VCaP (cell line): ENCODE data around the gene APOBEC3A.

Source experiments
- H3K27ac ChIP-seq: fragments of 450-650 bp; 2 replicates; pipeline ENCODE4 v1.5.1; 2017
- TF ChIP-seq, protein P1 (sequence below): fragments of 450-650 bp; conservative IDR thresholded peaks from 2 replicates; pipeline ENCODE4 v1.5.1; 2017; ENCODE audit warnings: mild to moderate bottlenecking, moderate library complexity

APOBEC3A gene

DNA sequence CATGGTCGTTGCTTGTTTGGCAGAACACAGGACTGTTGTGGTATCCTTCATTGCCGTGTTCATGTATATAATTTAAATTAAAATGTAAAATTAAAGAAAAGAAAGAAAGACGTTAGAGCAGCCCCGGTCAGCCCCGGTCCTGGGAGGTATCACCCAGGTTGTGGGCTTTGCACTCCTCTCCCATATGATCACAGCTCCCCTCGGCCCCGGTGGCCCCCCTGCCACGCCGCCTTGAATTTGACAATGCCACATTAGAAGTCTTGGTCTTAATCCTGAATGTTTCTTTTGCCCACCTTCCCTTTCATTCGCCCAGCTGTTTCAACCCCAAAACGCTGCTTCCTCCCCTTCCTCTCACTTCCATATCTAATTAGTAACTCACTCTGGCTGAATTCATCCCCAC lies 11.4 kb downstream of the APOBEC3A start:
- TF ChIP-seq, protein P1, sequence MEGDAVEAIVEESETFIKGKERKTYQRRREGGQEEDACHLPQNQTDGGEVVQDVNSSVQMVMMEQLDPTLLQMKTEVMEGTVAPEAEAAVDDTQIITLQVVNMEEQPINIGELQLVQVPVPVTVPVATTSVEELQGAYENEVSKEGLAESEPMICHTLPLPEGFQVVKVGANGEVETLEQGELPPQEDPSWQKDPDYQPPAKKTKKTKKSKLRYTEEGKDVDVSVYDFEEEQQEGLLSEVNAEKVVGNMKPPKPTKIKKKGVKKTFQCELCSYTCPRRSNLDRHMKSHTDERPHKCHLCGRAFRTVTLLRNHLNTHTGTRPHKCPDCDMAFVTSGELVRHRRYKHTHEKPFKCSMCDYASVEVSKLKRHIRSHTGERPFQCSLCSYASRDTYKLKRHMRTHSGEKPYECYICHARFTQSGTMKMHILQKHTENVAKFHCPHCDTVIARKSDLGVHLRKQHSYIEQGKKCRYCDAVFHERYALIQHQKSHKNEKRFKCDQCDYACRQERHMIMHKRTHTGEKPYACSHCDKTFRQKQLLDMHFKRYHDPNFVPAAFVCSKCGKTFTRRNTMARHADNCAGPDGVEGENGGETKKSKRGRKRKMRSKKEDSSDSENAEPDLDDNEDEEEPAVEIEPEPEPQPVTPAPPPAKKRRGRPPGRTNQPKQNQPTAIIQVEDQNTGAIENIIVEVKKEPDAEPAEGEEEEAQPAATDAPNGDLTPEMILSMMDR: no peak
- no peak overlapping the region for H3K27ac ChIP-seq

DNA sequence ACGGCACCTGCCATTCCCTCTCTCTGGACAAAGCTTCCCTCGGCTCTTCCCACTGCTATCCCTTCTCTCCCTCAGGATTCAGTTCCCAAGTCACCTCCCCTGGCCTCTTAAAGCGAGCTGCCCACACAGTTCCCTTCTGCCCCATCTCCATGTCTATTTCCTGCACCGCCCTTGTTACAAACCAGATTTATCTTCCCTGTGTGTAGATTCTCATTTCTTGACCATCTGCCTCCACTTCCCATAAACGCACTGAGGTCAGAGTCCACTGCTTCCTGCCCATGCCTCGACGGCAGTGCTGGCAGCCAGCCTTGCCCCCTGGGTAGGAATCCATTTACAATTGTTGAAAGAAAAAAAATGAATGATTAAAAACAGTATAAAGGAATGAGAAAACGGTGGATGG lies 13.1 kb downstream of the APOBEC3A start:
- TF ChIP-seq, protein P1: no peak
- no peak overlapping the region for H3K27ac ChIP-seq

DNA sequence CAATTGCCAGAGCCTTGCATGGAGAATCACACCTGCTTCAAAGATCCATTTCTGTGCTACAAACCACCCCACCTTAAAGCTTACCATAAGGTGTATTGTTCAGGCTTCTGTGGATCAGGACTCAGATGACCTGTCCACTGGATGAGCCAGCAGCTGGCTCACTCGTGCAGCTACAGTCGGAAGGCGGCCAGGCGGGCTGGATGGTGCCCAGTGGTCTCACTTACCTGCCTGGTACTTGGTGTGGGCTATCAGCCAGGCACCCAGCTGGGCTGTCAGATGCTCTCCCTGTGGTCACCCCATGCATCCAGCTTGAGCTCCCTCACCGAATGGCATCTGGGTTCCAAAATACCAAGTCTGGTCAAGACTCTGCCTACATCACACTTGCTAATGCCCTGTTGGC lies 13.8 kb downstream of the APOBEC3A start:
- TF ChIP-seq, protein P1: no peak
- no peak overlapping the region for H3K27ac ChIP-seq

DNA sequence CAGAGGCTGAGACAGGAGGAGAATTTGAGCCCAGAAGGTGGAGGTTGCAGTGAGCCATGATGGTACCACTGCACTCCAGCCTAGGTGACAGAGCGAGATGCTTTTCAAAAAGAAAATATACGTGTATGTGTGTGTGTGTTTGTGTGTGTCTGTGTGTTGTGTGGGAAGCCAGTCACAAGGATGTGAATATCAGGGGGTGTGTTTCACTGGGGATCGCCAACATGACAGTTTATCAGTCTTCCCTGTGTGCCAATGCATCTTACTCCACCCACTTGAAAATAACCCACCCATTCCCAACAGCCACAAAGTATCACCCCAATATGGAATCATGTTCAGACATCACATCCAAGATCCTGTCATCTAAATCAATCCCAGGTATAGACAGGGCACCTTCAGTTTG lies 14.4 kb downstream of the APOBEC3A start:
- TF ChIP-seq, protein P1: no peak

DNA sequence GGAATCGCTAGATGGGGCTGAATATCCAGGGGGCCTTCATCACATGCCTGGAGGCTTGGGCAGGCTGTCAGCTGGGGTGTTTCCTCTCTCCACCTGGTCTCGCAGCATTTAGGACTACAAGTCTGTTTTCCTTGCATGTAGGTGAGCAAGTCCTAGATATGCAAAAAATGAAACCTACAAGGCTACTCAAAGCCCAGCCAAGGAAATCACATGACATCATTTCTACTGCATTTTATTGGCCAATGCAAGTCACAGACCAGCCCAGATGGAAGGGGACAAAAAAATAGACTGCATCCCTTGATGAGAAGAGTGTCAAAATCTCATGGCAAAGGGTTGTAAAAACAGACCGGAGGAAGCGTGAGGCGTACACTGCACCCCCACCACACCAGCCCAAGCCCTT lies 15.1 kb downstream of the APOBEC3A start:
- TF ChIP-seq, protein P1: no peak
- no peak overlapping the region for H3K27ac ChIP-seq

More for the DNA sequence above, 14.4 kb downstream of the APOBEC3A start:
- no peak overlapping the region for H3K27ac ChIP-seq

DNA sequence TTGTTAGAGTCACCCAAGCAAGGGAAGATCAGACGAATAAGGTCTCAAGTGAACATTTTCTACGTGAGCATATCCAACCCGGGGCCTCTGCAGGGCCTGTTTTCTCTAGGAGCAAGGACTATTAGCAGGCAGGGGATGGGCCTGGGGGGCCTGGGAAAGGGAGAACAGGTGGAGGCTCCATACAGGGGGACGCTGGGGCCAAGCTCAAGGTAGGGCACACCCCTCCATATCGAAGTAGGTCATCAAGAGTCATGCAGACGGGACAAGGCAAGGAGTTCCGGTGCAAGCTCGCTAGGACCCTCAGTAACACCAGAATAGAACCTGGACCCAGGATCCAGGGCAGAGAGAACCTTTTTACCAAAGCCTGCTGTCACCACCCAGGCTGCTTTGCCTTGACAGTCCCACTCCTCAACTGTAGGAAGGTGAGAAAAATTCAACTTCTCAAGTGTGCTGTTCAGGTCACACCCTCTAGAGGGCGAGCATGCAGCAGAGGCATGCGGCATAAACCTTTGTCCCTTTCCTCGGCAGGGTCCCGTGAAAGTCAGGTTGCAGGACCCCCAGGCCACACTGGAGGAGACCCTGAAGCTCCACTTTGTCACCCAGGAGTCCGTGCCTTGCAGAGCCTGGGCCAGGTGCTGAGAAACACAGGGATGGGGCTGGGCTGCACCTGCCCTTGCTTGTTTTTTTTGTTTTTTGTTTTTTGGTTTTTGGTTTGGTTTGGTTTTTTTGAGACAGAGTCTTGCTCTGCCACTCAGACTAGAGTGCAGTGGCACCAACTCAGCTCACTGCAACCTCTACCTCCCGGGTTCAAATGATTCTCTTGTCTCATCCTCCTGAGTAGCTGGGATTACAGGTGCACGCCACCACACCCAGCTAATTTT lies 16.1 kb downstream of the APOBEC3A start:
- TF ChIP-seq, protein P1: peak; percentile 89
- H3K27ac ChIP-seq: no peak overlapping the region

DNA sequence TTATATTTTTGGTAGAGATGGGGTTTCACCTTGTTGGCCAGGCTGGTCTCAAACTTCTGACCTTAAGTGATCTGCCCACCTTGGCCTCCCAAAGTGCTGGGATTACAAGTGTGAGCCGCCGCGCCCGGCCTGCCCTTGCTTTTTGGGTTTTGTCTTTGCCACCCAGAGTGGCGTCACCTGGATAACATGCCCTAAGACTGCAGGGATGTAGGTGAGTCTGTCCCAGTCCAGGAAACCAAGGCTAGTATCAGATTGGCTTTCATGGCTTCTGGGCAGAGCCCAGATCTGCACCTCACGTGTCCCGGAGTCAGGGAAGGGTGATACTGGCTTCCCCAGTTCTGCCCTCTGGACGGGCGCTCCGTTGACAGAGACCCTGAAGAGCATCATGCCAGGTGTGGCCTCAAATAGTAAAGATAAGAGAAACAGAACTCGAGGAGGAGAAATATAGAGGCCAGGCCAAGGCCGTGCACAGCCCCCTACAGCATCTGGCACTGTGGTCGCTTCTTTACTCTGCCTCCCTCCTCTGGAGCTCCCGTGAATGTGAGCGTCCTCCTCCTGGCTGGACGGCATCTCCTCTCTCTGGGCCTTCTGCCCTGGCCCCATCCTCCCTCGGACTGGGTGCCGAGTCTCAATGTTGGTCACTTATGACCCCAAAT lies 16.9 kb downstream of the APOBEC3A start:
- TF ChIP-seq, protein P1: no peak
- H3K27ac ChIP-seq: no peak overlapping the region
